ENCODE results near the gene GPR146. TPM values are rescaled to one million over a fixed set of nuclear protein-coding genes. Genes with fewer than 3 reads are reported as not detected.

GPR146 gene
- total RNA-seq, 2 experiments from 2014 or later: 5.6 to 8.5 TPM

DNA sequence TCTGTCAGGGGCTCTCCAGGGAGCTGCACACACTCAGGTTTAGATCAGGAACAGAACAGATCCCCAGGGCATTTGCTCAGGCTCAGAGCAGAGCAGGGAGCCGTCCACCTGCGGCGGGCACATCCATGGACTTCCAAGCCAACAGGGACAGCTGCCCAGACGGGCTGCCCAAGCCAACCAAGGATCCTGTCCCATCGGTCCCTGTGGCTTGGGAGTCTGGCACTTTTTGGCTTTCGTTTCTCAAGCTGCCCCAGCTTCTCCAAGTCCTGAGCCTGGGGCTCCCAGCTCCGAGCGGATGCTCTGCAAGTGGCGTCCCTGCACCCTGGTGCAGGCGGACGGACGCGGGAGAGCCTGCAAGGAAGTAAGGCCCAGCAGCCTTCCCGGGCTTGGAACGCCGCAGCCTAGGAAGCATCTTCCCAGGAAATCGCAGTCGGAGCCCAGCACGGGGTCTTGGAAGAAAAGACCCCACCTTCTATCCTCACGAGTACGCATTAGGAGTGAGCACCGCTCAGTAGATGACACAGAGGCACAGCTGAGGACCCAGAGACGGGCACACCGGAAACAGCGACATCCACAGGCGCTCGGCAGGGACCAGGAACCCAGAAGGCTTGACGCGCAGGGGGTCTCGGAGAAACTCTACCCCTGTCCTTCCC is 6.0 kb downstream of the GPR146 start:
- no peak overlapping the region for H3K4me3 Mint-ChIP-seq
- no peaks in the 10 kb centered on the region for H3K9me3 Mint-ChIP-seq
- TF ChIP-seq, protein P1, sequence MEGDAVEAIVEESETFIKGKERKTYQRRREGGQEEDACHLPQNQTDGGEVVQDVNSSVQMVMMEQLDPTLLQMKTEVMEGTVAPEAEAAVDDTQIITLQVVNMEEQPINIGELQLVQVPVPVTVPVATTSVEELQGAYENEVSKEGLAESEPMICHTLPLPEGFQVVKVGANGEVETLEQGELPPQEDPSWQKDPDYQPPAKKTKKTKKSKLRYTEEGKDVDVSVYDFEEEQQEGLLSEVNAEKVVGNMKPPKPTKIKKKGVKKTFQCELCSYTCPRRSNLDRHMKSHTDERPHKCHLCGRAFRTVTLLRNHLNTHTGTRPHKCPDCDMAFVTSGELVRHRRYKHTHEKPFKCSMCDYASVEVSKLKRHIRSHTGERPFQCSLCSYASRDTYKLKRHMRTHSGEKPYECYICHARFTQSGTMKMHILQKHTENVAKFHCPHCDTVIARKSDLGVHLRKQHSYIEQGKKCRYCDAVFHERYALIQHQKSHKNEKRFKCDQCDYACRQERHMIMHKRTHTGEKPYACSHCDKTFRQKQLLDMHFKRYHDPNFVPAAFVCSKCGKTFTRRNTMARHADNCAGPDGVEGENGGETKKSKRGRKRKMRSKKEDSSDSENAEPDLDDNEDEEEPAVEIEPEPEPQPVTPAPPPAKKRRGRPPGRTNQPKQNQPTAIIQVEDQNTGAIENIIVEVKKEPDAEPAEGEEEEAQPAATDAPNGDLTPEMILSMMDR (IDR thresholded peaks at IDR 0.05): no peak
- intact Hi-C loops (cut with micrococcal nuclease): no loop called here
- H3K4me1 Mint-ChIP-seq (ENCODE audit: low read depth): peaks cover 50% of the 10 kb centered on the region
- no peak for ATAC-seq
- POLR2A ChIA-PET: interaction anchor here (1.0 kb wide), 1 partner anchor 10 kb away, joined by 3 read pairs; no protein-coding TSS in a partner anchor
- H3K27me3 Mint-ChIP-seq: no peaks in the 10 kb centered on the region
- CTCF ChIA-PET: interaction anchor here (3.0 kb wide), 1 partner anchor 15 kb away, joined by 16 read pairs; no protein-coding TSS in a partner anchor
- H3K36me3 Mint-ChIP-seq (ENCODE audit: low read depth): no peaks in the 10 kb centered on the region
- no peak for DNase-seq
- no peak overlapping the region for H3K27ac Mint-ChIP-seq

DNA sequence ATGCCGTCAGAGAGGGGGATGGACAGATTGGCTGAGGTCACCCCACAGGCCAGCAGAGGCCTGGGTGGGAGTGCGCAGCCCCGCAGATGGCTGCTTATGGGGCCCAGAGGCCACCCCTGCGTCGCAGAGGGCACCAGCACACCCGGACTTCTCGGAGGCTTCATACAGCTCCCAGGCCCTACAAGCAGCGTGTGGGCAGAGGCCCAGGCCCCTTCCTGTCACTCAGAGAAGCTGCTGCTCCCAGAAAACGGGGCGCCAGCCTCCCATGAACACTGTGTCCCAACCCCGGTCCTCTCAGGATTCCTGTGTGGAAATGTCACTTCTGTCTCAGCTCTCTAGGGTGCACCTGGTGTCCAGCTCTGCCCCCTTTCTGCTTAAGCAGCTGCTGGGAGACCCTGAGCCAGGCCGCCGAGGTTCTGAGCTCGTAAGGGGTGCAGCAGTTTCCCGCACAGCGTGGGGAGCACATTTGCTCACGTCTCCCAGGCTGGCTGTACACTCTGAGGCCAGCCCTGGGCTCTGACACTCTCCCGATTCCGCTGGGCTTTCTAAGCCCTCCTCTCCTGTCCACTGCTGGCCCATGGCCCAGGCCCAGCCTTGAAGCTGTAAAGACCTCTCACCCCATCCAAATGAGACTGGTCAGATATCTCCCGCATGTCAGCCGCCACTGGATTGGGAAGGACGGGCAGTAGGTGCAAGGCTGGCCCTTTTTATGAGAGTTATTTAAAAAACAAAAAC is 6.8 kb downstream of the GPR146 start:
- ChIA-PET POLR2A (interaction anchor here (1.0 kb wide), 1 partner anchor 10 kb away, joined by 3 read pairs; no protein-coding TSS in a partner anchor), CTCF (interaction anchor here (2.5 to 3.0 kb wide), 2 partner anchors 14 to 57 kb away, joined by 16 to 17 read pairs; no protein-coding TSS in a partner anchor)
- Mint-ChIP-seq H3K27ac (no peak overlapping the region), H3K27me3 (no peaks in the 10 kb centered on the region), H3K4me3 (no peak overlapping the region), H3K9me3 (no peaks in the 10 kb centered on the region), H3K36me3 (ENCODE audit: low read depth) (no peaks in the 10 kb centered on the region), H3K4me1 (ENCODE audit: low read depth) (peaks cover 48% of the 10 kb centered on the region)
- DNase-seq: no peak
- intact Hi-C loops (cut with micrococcal nuclease): no loop called here
- TF ChIP-seq, protein P1 (IDR thresholded peaks at IDR 0.05): no peak
- no peak for ATAC-seq

DNA sequence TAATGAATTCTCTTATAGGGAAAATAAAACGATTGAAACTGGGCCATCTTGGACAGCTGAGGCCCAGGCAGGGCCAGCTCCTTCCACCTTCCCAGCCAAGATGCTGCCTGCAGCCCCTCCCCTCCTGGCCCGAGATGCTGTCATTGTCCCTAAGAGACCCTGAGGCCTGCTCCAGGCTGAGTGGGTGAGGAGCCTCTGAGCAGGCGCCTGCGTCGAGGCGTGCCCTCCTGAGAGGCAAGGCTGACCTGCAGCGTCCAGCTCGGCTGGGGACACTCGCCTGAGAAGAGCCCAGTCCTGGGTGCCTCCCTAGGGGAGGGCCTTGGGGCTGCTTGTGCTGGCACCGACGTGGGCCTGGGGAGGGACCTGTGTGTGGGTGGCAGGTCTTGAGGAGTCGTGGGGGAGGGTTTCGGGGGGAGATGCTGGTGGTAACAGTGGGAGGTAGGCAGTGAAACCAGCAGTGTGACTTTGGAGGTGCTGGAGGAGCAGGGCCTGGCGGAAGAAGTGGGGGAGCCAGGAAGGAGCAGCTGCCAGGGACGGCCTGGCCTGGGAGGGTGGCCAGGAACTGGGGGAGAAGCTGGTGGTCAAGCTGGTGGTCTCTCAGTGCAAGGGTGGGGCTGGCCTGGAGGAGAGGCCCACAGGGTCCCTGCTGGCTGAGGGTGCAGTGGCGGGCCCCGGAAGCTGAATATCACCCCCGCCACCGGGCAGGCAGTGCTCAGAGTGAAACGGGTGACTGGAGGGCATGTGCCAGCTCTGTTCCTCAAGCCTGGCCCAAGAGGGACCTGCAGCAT is 7.9 kb downstream of the GPR146 start:
- Mint-ChIP-seq H3K9me3 (no peaks in the 10 kb centered on the region), H3K4me3 (no peak overlapping the region), H3K27me3 (no peaks in the 10 kb centered on the region), H3K36me3 (ENCODE audit: low read depth) (no peaks in the 10 kb centered on the region), H3K4me1 (ENCODE audit: low read depth) (peaks cover 40% of the 10 kb centered on the region), H3K27ac (no peak overlapping the region)
- ATAC-seq: no peak
- POLR2A ChIA-PET: no interaction called here
- intact Hi-C loops (cut with micrococcal nuclease): no loop called here
- CTCF ChIA-PET: interaction anchor here (2.5 to 3.0 kb wide), 2 partner anchors 13 to 59 kb away, joined by 16 to 17 read pairs; no protein-coding TSS in a partner anchor
- TF ChIP-seq, protein P1 (IDR thresholded peaks at IDR 0.05): no peak
- DNase-seq: no peak

DNA sequence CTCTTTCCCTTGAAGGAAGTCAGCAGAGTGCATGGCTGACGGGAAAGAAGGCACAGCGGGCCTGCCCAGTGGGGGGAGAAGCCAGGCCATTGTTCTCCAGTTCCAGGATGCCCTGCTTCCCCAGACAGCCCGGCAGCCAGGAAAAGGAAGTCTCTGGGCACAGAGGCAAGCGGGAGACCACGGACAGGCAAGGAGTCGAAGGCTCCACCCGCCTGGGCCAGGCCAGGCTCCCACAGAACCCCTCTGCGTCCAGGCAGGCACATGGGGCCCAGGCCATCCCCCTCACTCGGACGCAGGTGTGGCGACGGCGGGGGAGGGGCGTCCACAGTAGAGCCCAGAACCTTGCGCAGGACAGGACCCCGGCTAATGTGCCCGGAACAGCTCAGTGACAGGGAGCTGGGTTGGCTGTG is 8.7 kb downstream of the GPR146 start:
- Mint-ChIP-seq H3K27ac (no peak overlapping the region), H3K36me3 (ENCODE audit: low read depth) (no peaks in the 10 kb centered on the region), H3K9me3 (no peaks in the 10 kb centered on the region), H3K27me3 (no peaks in the 10 kb centered on the region), H3K4me1 (ENCODE audit: low read depth) (peaks cover 36% of the 10 kb centered on the region), H3K4me3 (no peak overlapping the region)
- intact Hi-C loops (cut with micrococcal nuclease): no loop called here
- no peak for DNase-seq
- ATAC-seq: no peak
- ChIA-PET POLR2A (no interaction called here), CTCF (interaction anchor here (0.8 to 3.0 kb wide), 3 partner anchors 12 to 59 kb away, joined by 4 to 17 read pairs (median 16); no protein-coding TSS in a partner anchor)
- TF ChIP-seq, protein P1 (IDR thresholded peaks at IDR 0.05): no peak

Measured in activated CD8-positive, alpha-beta T cell treated with anti-CD3 and anti-CD28 coated beads for 36 hours (primary cell).